B cell (primary cell): Measurements from ENCODE around the gene LAMTOR5. TPM values are rescaled to one million over a fixed set of nuclear protein-coding genes. Genes with fewer than 3 reads are reported as not detected.
"Not testable (repeated sequence)": the region's sequence is repeated elsewhere in the genome, so short reads cannot be mapped to it uniquely, and the experiment has no call there.

ENCODE experiments used
- ATAC-seq: fragments of 200-7000 bp; cut with Tn5 transposase; one replicate; pipeline ENCODE4 v1.10.0; 2021; ENCODE audit warnings: low read depth, mild to moderate bottlenecking, moderate number of reproducible peaks, moderate library complexity
- CTCF ChIA-PET: fragments of 350-600 bp; sonication (Branson Sonifier 250); formaldehyde crosslinking; loops from one replicate; lab custom pipeline; 2021; ENCODE audit warnings: antibody characterized with exemption, inconsistent platforms; lab: Charles Lee
- POLR2A ChIA-PET: fragments of 350-600 bp; sonication (Branson Sonifier 250); formaldehyde crosslinking; loops from one replicate; lab custom pipeline; 2021; ENCODE audit warnings: antibody characterized with exemption; lab: Charles Lee
- DNase-seq: peaks from one replicate; pipeline ENCODE4 v3.0.0; 2013
- H2AFZ ChIP-seq: 2 replicates; pipeline ENCODE4 v1.6.1; 2012; ENCODE audit warnings: mild to moderate bottlenecking, low read depth, low read length; ENCODE audit not compliant: insufficient read depth, poor library complexity, severe bottlenecking
- H3K27ac ChIP-seq, 2 donors: 1 replicate in 1 of 2; 2 replicates in 1 of 2; pipeline ENCODE4 v1.5.1; 2012 to 2013; ENCODE audit warnings: low read length in 2 of 2, mild to moderate bottlenecking in 2 of 2, moderate library complexity in 1 of 2
- H3K27me3 ChIP-seq, 4 experiments: fragments of 200-600 bp in 1 of 4; sonication (generic) in 1 of 4; replicated peaks in 1 of 4; 1 replicate in 2 of 4; 2 replicates in 2 of 4; pipeline versions ENCODE4 v1.6.1 to v1.7.0; 2013 to 2016; ENCODE audit warnings: low read length in 3 of 4, mild to moderate bottlenecking in 2 of 4, mixed read lengths in 1 of 4, moderate library complexity in 1 of 4; ENCODE audit not compliant: insufficient read depth in 4 of 4, control insufficient read depth in 3 of 4; ENCODE audit errors: control extremely low read depth in 1 of 4
- H3K36me3 ChIP-seq, 2 experiments: replicated peaks in 1 of 2; 1 replicate in 1 of 2; 2 replicates in 1 of 2; pipeline versions ENCODE4 v1.6.1 to v1.7.1; 2013; ENCODE audit warnings: low read length in 1 of 2; ENCODE audit not compliant: insufficient read depth in 2 of 2, control insufficient read depth in 1 of 2; ENCODE audit errors: control extremely low read depth in 1 of 2, extremely low read depth in 1 of 2
- H3K4me1 ChIP-seq, 2 donors: fragments of 200-600 bp in 1 of 2; sonication (generic) in 1 of 2; 1 replicate in 1 of 2; 2 replicates in 1 of 2; pipeline versions ENCODE4 v1.5.1 to v1.6.1; 2013 to 2017; ENCODE audit warnings: low read length in 2 of 2; ENCODE audit not compliant: control insufficient read depth in 2 of 2, insufficient read depth in 2 of 2
- H3K4me2 ChIP-seq: replicated peaks from 2 replicates; pipeline ENCODE3; 2012; ENCODE audit warnings: mild to moderate bottlenecking, low read depth, low read length; ENCODE audit not compliant: poor library complexity, severe bottlenecking
- H3K4me3 ChIP-seq, 5 experiments: fragments of 200-600 bp in 1 of 5; sonication (generic) in 1 of 5; 1 replicate in 3 of 5; 2 replicates in 2 of 5; pipeline versions ENCODE4 v1.5.1 to v1.7.0; 2011 to 2016; ENCODE audit warnings: low read length in 4 of 5, mild to moderate bottlenecking in 4 of 5, low read depth in 2 of 5, control low read depth in 1 of 5, moderate library complexity in 1 of 5; ENCODE audit not compliant: insufficient read depth in 1 of 5; ENCODE audit errors: control extremely low read depth in 1 of 5, extremely low read depth in 1 of 5
- H3K79me2 ChIP-seq: fragments of 200-600 bp; sonication (generic); one replicate; pipeline ENCODE4 v1.6.0; 2016; ENCODE audit warnings: low read length; ENCODE audit not compliant: control insufficient read depth, insufficient read depth
- H3K9ac ChIP-seq: fragments of 200-600 bp; sonication (generic); 2 replicates; pipeline ENCODE4 v1.6.1; 2017; ENCODE audit warnings: mild to moderate bottlenecking, low read length, moderate library complexity
- H3K9me3 ChIP-seq, 3 donors: one replicate each; pipeline versions ENCODE4 v1.6.1 to v1.7.1; 2013; ENCODE audit warnings: low read length in 2 of 3; ENCODE audit not compliant: control insufficient read depth in 2 of 3, insufficient read depth in 1 of 3; ENCODE audit errors: control extremely low read depth in 1 of 3
- H4K20me1 ChIP-seq: 2 replicates; pipeline ENCODE4 v1.6.0; 2012; ENCODE audit warnings: mild to moderate bottlenecking, low read length; ENCODE audit not compliant: insufficient read depth, control insufficient read depth, poor library complexity, severe bottlenecking
- H3K27ac Mint-ChIP-seq: one replicate; pipeline ENCODE4 v1.8.0; 2021; ENCODE audit warnings: mixed read lengths
- H3K27me3 Mint-ChIP-seq: one replicate; pipeline ENCODE4 v1.8.0; 2021; ENCODE audit warnings: mixed read lengths
- H3K4me1 Mint-ChIP-seq: one replicate; pipeline ENCODE4 v1.8.0; 2021; ENCODE audit warnings: mixed read lengths
- H3K4me3 Mint-ChIP-seq: one replicate; pipeline ENCODE4 v1.8.0; 2021; ENCODE audit warnings: mixed read lengths
- H3K9me3 Mint-ChIP-seq: one replicate; pipeline ENCODE4 v1.8.0; 2022; ENCODE audit warnings: mixed read lengths; ENCODE audit not compliant: insufficient read depth
- CTCF ChIP-seq: fragments of 200-600 bp; IDR thresholded peaks from one replicate; pipeline ENCODE4 v1.8.0; 2022; ENCODE audit warnings: antibody characterized with exemption, mild to moderate bottlenecking
- EZH2 ChIP-seq: IDR thresholded peaks from 2 replicates; pipeline ENCODE4 v1.6.1; 2012; ENCODE audit warnings: borderline replicate concordance, low read depth, mild to moderate bottlenecking, moderate library complexity, low read length; ENCODE audit not compliant: insufficient read depth, poor library complexity, severe bottlenecking
- WGBS: methylation state at CpG from one replicate; pipeline ENCODE4 v1.1.5; 2013; ENCODE audit warnings: missing lambda C conversion rate; ENCODE audit not compliant: insufficient coverage; 5-methylcytosine and 5-hydroxymethylcytosine counted together
- intact Hi-C: fragments of 100-400 bp; cut with micrococcal nuclease; formaldehyde crosslinking; loops from one replicate; pipeline ENCODE4 v1.10.0; 2022
- polyA plus RNA-seq: library from polyadenylated mRNA; depleted of rRNA; stranded (reverse); fragments of >200 nt; gene quantifications from 2 replicates; pipeline ENCODE4 v1.2.3, GENCODE V29; 2012
- total RNA-seq, 2 donors: library from RNA; stranded (reverse); fragments of 120-200 nt in 1 of 2; gene quantifications; 1 replicate in 1 of 2; 2 replicates in 1 of 2; pipeline versions ENCODE4 v1.2.3 to v1.2.4, GENCODE V29; 2013 to 2022

LAMTOR5 gene
- total and polyA plus RNA-seq, 2 donors (not counting 1 experiment from before 2014, with no cell fraction given): 145 to 253 TPM

- Histone ChIP-seq H2AFZ (no peak overlapping the region), H3K27me3 (no peaks in the 10 kb centered on the region), H4K20me1 (no peaks in the 10 kb centered on the region), H3K4me2 (no peak overlapping the region), H3K79me2 (peaks cover 37% of the 10 kb centered on the region), H3K4me1 (peaks cover 17 to 19% of the 10 kb centered on the region in 2 donors), H3K9ac (no peak overlapping the region), H3K36me3 (peaks cover 8 to 55% of the 10 kb centered on the region in 2 experiments), H3K9me3 (no peaks in the 10 kb centered on the region), H3K4me3 (no peak overlapping the region), H3K27ac (no peak overlapping the region)
- Mint-ChIP-seq H3K4me1 (peaks cover 20% of the 10 kb centered on the region), H3K9me3 (no peaks in the 10 kb centered on the region), H3K27me3 (no peaks in the 10 kb centered on the region), H3K4me3 (no peak overlapping the region), H3K27ac (no peak overlapping the region)
- no peak for DNase-seq
- ATAC-seq: no peak
- ChIA-PET CTCF (interaction anchor here (1.3 to 11.1 kb wide), 6 partner anchors 8 to 67 kb away, joined by 3 to 257 read pairs (median 10); partner anchors contain the start of gene RBM15), POLR2A (interaction anchor here (5.4 kb wide), 1 partner anchor 19 kb away, joined by 28 read pairs; no protein-coding TSS in a partner anchor)
- TF ChIP-seq CTCF (no peak), EZH2 (no peak)
- 90% methylated on average over 2 of the region's 4 CpGs for WGBS
- intact Hi-C loops: no loop called here
Measured at GRCh38 chr1:110404401-110404800, 3.1 kb downstream of the LAMTOR5 start.

- H3K4me2 ChIP-seq: no peak overlapping the region
- H3K36me3 ChIP-seq: peaks cover 8 to 55% of the 10 kb centered on the region in 2 experiments
- Mint-ChIP-seq H3K4me3 (no peak overlapping the region), H3K9me3 (no peaks in the 10 kb centered on the region), H3K4me1 (peaks cover 19% of the 10 kb centered on the region), H3K27me3 (no peaks in the 10 kb centered on the region), H3K27ac (peak overlapping the region; percentile 10)
- H3K4me1 ChIP-seq: peaks cover 17 to 19% of the 10 kb centered on the region in 2 donors
- no peaks in the 10 kb centered on the region for H4K20me1 ChIP-seq
- no peak for TF ChIP-seq EZH2
- no peak for TF ChIP-seq CTCF
- intact Hi-C loops: no loop called here
- 100% methylated on average over 1 of the region's 5 CpGs for WGBS
- POLR2A ChIA-PET: no interaction called here
- H2AFZ ChIP-seq: no peak overlapping the region
- CTCF ChIA-PET: interaction anchor here (1.2 to 11.1 kb wide), 7 partner anchors 9 to 91 kb away, joined by 3 to 257 read pairs (median 7); partner anchors contain the start of gene RBM15
- no peak overlapping the region for H3K27ac ChIP-seq
- H3K9me3 ChIP-seq: no peaks in the 10 kb centered on the region
- H3K27me3 ChIP-seq: no peaks in the 10 kb centered on the region
- H3K9ac ChIP-seq: no peak overlapping the region
- DNase-seq: no peak
- H3K79me2 ChIP-seq: peaks cover 31% of the 10 kb centered on the region
- no peak overlapping the region for H3K4me3 ChIP-seq
- no peak for ATAC-seq
Measured at GRCh38 chr1:110403805-110404204, 3.7 kb downstream of the LAMTOR5 start.

GRCh38 chr1:110396259-110396958 is 11.1 kb downstream of the LAMTOR5 start:
- peaks cover 6 to 15% of the 10 kb centered on the region in 2 experiments for H3K36me3 ChIP-seq
- H3K4me2 ChIP-seq, H4K20me1 ChIP-seq, H3K9me3 ChIP-seq, H3K27me3 ChIP-seq, H3K27ac Mint-ChIP-seq, H3K9ac ChIP-seq, H3K79me2 ChIP-seq, H3K4me1 Mint-ChIP-seq, H2AFZ ChIP-seq, H3K27ac ChIP-seq, H3K4me3 ChIP-seq, DNase-seq, intact Hi-C loops, H3K4me3 Mint-ChIP-seq, H3K4me1 ChIP-seq, H3K9me3 Mint-ChIP-seq, H3K27me3 Mint-ChIP-seq, ATAC-seq, POLR2A ChIA-PET: not testable (repeated sequence)
- WGBS: over 99% methylated on average over 42 of the region's 48 CpGs
- CTCF ChIA-PET: interaction anchor here (1.4 to 3.4 kb wide), 2 partner anchors 8 to 64 kb away, joined by 8 to 15 read pairs; no protein-coding TSS in a partner anchor
